Mononuclear cell (primary cell): ENCODE data around the gene RAB1B. TPM values are rescaled to one million over a fixed set of nuclear protein-coding genes. Genes with fewer than 3 reads are reported as not detected.

Experiments used
- H3K27me3 ChIP-seq: 2 replicates; pipeline ENCODE4 v1.6.0; 2011; ENCODE audit warnings: low read length, control low read depth; ENCODE audit not compliant: insufficient read depth
- H3K4me1 ChIP-seq: 2 replicates; pipeline ENCODE4 v1.5.1; 2011; ENCODE audit warnings: mild to moderate bottlenecking, low read length, control low read depth; ENCODE audit not compliant: insufficient read depth
- H3K4me3 ChIP-seq: 2 replicates; pipeline ENCODE4 v1.5.1; 2011; ENCODE audit warnings: mild to moderate bottlenecking, low read length, moderate library complexity
- H3K9me3 ChIP-seq: 2 replicates; pipeline ENCODE4 v1.5.1; 2011; ENCODE audit warnings: low read depth, mild to moderate bottlenecking, control low read depth, low read length
- total RNA-seq: library from RNA; depleted of rRNA; stranded (reverse); fragments of >200 nt; gene quantifications from one replicate; pipeline ENCODE4 v1.2.3, GENCODE V29; 2012

Gene RAB1B
- total RNA-seq, 1 donor = 40.5 TPM

GRCh38 chr11:66231561-66231960, 36.9 kb upstream of the RAB1B start:
- H3K27me3 ChIP-seq = no peaks in the 10 kb centered on the region
- H3K9me3 ChIP-seq = no peaks in the 10 kb centered on the region
- H3K4me3 ChIP-seq = no peak overlapping the region
- H3K4me1 ChIP-seq = no peaks in the 10 kb centered on the region

DNA sequence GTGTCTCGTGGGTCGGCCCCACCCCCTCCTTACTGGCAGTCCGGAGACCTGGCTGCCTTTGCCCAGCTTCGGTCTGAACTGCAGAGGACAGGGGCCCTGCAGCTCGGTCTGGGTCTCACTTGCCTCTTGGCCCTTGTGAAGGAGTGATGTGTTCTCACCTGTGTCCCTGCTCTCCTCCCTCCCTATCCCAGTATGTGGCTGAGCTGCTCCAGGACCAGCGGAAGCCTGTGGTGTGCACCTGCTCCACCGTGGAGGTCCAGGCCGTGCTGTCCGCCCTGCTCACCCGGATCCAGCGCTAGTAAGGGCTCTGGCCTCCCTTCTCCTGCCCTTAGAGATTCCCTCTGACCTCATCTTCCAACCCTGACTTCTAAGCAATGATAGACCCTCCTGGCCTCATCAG, 35.7 kb upstream of the RAB1B start:
- Histone ChIP-seq H3K4me3 (no peak overlapping the region), H3K9me3 (no peaks in the 10 kb centered on the region), H3K27me3 (no peaks in the 10 kb centered on the region), H3K4me1 (no peaks in the 10 kb centered on the region)

DNA sequence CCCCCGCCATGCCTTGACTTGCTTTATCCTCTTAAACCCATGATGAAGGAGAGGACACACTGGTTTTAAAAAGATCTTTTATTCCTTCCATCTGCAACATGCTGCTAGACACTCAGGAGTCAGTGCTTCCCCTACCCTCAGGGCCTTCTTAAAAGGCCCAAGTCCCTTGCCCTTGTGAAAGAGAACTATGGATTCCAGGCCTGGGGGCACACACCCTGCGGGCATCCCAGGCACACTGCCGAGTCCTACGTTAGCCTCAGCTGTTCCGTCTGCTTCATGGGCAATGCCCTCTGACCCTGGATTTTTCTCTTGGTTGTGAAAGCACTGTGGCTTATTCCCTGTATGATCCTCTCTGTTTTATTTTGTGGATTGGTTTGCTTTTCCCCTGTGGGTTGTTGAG, 35.1 kb upstream of the RAB1B start:
- Histone ChIP-seq H3K27me3 (no peaks in the 10 kb centered on the region), H3K4me1 (no peaks in the 10 kb centered on the region), H3K4me3 (no peak overlapping the region), H3K9me3 (no peaks in the 10 kb centered on the region)

DNA sequence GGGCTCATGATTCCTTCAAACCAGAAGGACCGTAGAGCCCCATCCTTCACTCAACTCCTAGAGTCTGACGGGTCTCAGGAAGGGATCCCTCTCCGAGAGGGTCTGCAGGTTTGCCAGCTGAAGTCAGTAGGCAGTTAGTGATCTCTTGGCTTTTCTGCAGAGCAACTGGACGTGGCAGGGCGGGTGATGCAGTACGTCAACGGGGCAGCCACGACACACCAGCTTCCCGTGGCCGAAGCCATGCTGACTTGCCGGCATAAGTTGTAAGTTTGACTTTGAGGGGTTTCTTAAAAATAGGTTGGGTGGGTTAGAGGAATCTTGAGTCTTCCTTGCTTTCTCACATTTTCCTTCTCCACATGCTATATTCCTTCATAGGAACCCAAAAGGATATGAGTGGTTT, 33.3 kb upstream of the RAB1B start:
- no peaks in the 10 kb centered on the region for H3K9me3 ChIP-seq
- no peaks in the 10 kb centered on the region for H3K27me3 ChIP-seq
- H3K4me3 ChIP-seq = no peak overlapping the region
- H3K4me1 ChIP-seq = no peaks in the 10 kb centered on the region

- H3K4me1 ChIP-seq = no peaks in the 10 kb centered on the region
- H3K27me3 ChIP-seq = no peaks in the 10 kb centered on the region
- no peaks in the 10 kb centered on the region for H3K9me3 ChIP-seq
- H3K4me3 ChIP-seq = no peak overlapping the region
Measured at GRCh38 chr11:66237867-66238266, 30.6 kb upstream of the RAB1B start.

- no peaks in the 10 kb centered on the region for H3K4me1 ChIP-seq
- H3K4me3 ChIP-seq = no peak overlapping the region
- H3K27me3 ChIP-seq = no peaks in the 10 kb centered on the region
- no peaks in the 10 kb centered on the region for H3K9me3 ChIP-seq
Measured at GRCh38 chr11:66238786-66239413, 29.5 kb upstream of the RAB1B start.

DNA sequence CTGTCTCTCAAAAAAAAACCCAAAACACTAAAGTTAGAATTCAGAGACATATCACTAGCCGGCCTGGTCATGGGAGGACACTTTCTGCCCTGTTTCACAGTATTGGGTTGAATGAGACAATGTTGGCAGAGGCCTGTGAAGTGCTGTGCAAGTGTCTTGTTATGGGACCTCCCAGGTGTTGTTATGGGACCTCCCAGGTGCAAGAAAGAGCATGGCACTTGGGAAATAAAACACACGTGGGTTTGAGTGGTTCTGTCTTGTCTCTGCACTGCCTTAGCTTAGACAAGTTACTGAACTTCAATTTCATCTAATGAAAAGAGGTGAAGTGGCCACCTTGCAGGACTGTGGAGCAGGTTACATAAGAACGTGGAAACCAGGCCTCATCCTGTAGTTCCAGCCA, 28.9 kb upstream of the RAB1B start:
- Histone ChIP-seq H3K27me3 (no peaks in the 10 kb centered on the region), H3K4me3 (no peak overlapping the region), H3K9me3 (no peaks in the 10 kb centered on the region), H3K4me1 (no peaks in the 10 kb centered on the region)

- H3K4me3 ChIP-seq = no peak overlapping the region
- no peaks in the 10 kb centered on the region for H3K9me3 ChIP-seq
- H3K27me3 ChIP-seq = no peaks in the 10 kb centered on the region
- no peaks in the 10 kb centered on the region for H3K4me1 ChIP-seq
Measured at GRCh38 chr11:66239998-66240780, 28.2 kb upstream of the RAB1B start.

DNA sequence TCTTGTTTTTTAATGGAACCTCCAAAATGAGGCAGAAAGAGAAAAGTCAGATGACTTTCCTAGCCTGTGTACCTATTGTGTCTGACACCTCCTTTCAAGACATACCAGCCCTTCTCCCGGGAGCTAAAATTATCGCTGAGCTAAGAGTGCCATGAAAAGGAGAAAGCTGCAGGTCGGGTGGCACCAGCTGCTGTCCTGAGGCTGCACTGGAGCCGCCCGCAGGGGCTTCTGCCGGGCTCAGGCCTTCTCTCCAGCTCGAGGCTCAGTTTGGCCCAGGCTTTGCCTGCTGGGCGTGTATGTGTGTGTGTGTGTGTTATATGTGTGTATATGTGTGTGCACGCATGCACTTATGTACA, 27.7 kb upstream of the RAB1B start:
- Histone ChIP-seq H3K4me1 (no peaks in the 10 kb centered on the region), H3K9me3 (no peaks in the 10 kb centered on the region), H3K4me3 (no peak overlapping the region), H3K27me3 (no peaks in the 10 kb centered on the region)

- H3K27me3 ChIP-seq = no peaks in the 10 kb centered on the region
- no peaks in the 10 kb centered on the region for H3K9me3 ChIP-seq
- no peak overlapping the region for H3K4me3 ChIP-seq
- no peaks in the 10 kb centered on the region for H3K4me1 ChIP-seq
Measured at GRCh38 chr11:66242095-66242765, 26.2 kb upstream of the RAB1B start.

DNA sequence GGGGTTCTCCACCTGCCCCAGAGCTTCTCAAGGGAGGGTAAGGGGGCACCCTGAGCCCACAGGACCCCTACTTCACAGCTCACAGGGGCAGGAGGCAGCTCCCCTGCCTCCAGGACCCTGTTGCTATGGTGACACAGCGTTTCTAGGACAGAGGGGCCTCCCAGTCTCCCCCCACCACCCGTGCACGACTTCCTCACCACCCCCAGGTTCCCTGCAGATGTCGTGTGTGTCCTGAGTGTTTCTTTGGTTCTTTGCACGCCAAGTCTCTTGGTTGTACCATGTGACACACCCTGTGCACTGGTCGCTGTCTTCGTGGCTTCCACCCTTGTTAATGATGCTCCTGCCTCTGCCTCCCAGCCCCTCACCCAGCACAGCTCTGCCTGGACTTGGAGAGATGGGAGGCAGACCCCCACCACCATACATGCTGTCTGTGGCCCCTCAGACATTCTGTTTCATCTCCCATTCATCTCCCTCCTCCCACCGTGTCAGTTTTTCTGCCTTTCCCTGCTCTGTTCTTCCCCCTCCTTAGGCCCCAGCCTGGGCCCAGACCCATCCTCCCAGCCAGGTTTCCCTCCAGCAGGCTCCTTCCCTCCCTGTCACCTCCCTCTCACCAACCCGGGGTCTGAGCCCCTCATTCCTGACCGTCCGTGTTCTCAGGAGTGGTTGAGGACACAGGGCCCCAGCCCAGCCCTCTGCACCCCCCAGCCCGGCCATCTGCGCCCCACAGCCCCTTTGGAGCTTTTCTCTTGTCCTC, 24.5 kb upstream of the RAB1B start:
- H3K4me1 ChIP-seq = no peaks in the 10 kb centered on the region
- no peaks in the 10 kb centered on the region for H3K27me3 ChIP-seq
- H3K4me3 ChIP-seq = no peak overlapping the region
- no peaks in the 10 kb centered on the region for H3K9me3 ChIP-seq

GRCh38 chr11:66247295-66247694, 21.1 kb upstream of the RAB1B start:
- Histone ChIP-seq H3K9me3 (no peaks in the 10 kb centered on the region), H3K4me3 (no peak overlapping the region), H3K4me1 (no peaks in the 10 kb centered on the region), H3K27me3 (no peaks in the 10 kb centered on the region)

DNA sequence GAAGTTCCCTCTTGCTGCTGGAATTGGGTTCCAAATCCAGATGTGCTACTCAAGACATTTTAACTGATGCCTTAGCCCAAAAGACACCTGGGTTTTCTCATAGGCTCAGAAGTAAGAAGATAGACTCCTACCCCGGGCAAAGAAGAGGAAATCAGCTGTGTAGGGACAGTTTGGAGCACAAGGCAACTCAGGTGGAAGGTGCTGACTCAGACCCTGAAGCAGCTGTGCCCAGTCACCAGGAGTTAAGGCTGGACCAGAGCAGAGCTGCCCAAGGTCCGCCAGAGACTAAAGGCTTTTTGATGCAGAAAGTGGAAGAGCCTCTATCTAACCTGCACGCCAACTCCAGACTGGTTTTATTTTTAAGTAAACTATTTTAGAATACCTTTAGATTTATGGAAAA, 20.6 kb upstream of the RAB1B start:
- Histone ChIP-seq H3K4me3 (no peak overlapping the region), H3K27me3 (no peaks in the 10 kb centered on the region), H3K9me3 (no peaks in the 10 kb centered on the region), H3K4me1 (no peaks in the 10 kb centered on the region)

- Histone ChIP-seq H3K4me1 (no peaks in the 10 kb centered on the region), H3K9me3 (no peaks in the 10 kb centered on the region), H3K27me3 (no peaks in the 10 kb centered on the region), H3K4me3 (no peak overlapping the region)
Measured at GRCh38 chr11:66248903-66249302, 19.5 kb upstream of the RAB1B start.

DNA sequence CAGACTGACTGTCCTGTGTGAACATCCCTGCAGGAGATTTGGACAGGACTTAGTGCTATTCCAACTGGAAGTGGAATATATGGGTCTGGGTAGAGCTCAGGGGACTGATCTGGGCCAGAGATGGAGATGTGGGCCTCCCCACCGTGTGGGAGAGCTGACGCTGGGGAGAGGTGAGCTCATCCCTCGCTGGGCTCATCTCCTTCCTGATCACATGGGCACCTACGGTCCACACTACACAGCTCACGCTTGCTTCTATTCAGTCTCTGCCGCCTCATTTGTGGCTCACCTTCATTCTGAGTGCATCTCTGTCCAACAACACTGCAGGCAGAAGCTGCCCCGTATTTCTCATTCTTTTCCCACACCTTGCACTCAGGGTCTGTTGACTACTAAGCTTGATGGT, 16.6 kb upstream of the RAB1B start:
- Histone ChIP-seq H3K4me1 (peaks cover 7% of the 10 kb centered on the region), H3K4me3 (no peak overlapping the region), H3K27me3 (peaks cover 6% of the 10 kb centered on the region), H3K9me3 (no peaks in the 10 kb centered on the region)
